HG03159 (cell line): ENCODE data around the gene CNRIP1.

Experiments used
- ATAC-seq: cut with Tn5 transposase; IDR thresholded peaks from one replicate; pipeline ENCODE4 v1.9.1; 2021; ENCODE audit warnings: mild to moderate bottlenecking, moderate library complexity; ENCODE audit not compliant: unreplicated experiment

CNRIP1 gene

GRCh38 chr2:68293024-68293423 lies 26.7 kb downstream of the CNRIP1 start:
- ATAC-seq = no peak

GRCh38 chr2:68292108-68292710 lies 27.5 kb downstream of the CNRIP1 start:
- no peak for ATAC-seq

GRCh38 chr2:68291314-68291713 lies 28.4 kb downstream of the CNRIP1 start:
- ATAC-seq = no peak

- no peak for ATAC-seq
Measured at GRCh38 chr2:68290901-68291300, 28.8 kb downstream of the CNRIP1 start.

GRCh38 chr2:68287580-68288441 lies 31.9 kb downstream of the CNRIP1 start:
- no peak for ATAC-seq

GRCh38 chr2:68284896-68285295 lies 34.9 kb downstream of the CNRIP1 start:
- ATAC-seq = no peak

GRCh38 chr2:68283419-68283812 lies 36.3 kb downstream of the CNRIP1 start:
- no peak for ATAC-seq

- no peak for ATAC-seq
Measured at GRCh38 chr2:68282811-68283418, 36.8 kb downstream of the CNRIP1 start.

GRCh38 chr2:68280796-68281195 lies 39.0 kb downstream of the CNRIP1 start:
- ATAC-seq = no peak

GRCh38 chr2:68280348-68280747 lies 39.4 kb downstream of the CNRIP1 start:
- no peak for ATAC-seq

GRCh38 chr2:68279691-68280090 lies 40.1 kb downstream of the CNRIP1 start:
- no peak for ATAC-seq

- ATAC-seq = no peak
Measured at GRCh38 chr2:68278169-68278568, 41.6 kb downstream of the CNRIP1 start.

- no peak for ATAC-seq
Measured at GRCh38 chr2:68274022-68274421, 45.7 kb downstream of the CNRIP1 start.

GRCh38 chr2:68272246-68272994 lies 47.3 kb downstream of the CNRIP1 start:
- ATAC-seq = no peak

GRCh38 chr2:68266655-68267054 lies 53.1 kb downstream of the CNRIP1 start:
- ATAC-seq = no peak

GRCh38 chr2:68263632-68264031 lies 56.1 kb downstream of the CNRIP1 start:
- no peak for ATAC-seq

GRCh38 chr2:68258851-68259250 lies 60.9 kb downstream of the CNRIP1 start:
- ATAC-seq = no peak

- no peak for ATAC-seq
Measured at GRCh38 chr2:68256093-68256450, 63.7 kb downstream of the CNRIP1 start.

- no peak for ATAC-seq
Measured at GRCh38 chr2:68253219-68254068, 66.3 kb downstream of the CNRIP1 start.

- peak; percentile 79 for ATAC-seq
Measured at GRCh38 chr2:68252400-68253218, 67.1 kb downstream of the CNRIP1 start, which contains the start of gene PPP3R1. PPP3R1 (minus strand) TSS chr2:68252532; CDS start chr2:68252127, 405 bp downstream.
